Coronary artery (tissue), 2 donors: ENCODE results near the gene FLT3.
A peak's percentile ranks its signal among the peaks of the same experiment; 100 is the strongest.

Experiments used
- DNase-seq: peaks from one replicate; pipeline ENCODE4 v3.0.0-alpha.2; 2017; ENCODE audit warnings: low spot score
- H3K27ac ChIP-seq, 2 donors: fragments of 200-600 bp; sonication (generic); one replicate each; pipeline ENCODE4 v1.5.1; 2016 to 2019
- H3K4me3 ChIP-seq: fragments of 200-600 bp; sonication (generic); 2 replicates; pipeline ENCODE4 v1.5.1; 2016; ENCODE audit warnings: mild to moderate bottlenecking, moderate library complexity
- TF ChIP-seq, protein P1 (sequence below): fragments of 200-600 bp; sonication (generic); IDR thresholded peaks from one replicate; pipeline ENCODE4 v1.5.1; 2019; ENCODE audit warnings: antibody characterized with exemption

The FLT3 gene

DNA sequence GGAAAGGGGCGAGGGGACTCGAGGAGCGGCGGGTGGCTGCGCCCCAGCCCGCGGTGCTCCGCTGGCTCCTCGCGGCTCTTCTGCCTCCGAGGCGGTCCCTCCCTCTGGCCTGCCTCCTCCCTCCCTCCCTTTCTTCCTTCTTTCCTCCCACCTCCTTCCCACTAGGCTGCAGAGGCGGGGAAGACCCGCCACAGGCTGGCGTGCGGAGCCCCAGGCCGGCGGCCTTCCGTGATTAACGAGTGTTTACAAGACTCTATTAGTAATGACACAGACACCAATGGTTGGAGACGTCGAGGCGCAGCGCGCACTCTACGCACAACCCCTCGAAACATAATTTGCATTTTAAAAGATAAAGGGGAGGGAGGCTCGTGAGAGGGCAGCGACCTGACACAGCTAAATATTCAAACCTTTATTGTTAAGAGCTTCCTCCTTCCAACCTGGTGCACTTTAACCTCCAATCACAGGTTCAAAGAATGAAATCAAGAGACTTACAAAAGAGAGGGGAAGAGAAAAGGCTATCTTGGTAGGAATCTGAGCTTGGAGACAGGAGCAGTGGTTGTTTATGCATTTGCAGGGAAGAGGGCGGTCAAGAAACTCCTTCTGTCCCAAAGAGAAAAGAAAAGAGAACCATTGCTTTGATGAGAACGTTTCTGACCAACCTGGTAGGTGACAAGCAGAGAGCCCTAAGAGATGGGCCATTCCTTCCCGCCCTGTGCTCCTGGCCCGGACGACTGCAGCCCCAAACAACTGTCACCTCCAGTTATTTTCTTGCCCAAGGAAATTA is 131.1 kb downstream of the FLT3 start, which contains the start of gene CDX2:
Gene CDX2 (minus strand): TSS at position 234 of the 784 bp plus-strand sequence. CDS start 309 bp downstream, outside the sequence.
- TF ChIP-seq, protein P1, sequence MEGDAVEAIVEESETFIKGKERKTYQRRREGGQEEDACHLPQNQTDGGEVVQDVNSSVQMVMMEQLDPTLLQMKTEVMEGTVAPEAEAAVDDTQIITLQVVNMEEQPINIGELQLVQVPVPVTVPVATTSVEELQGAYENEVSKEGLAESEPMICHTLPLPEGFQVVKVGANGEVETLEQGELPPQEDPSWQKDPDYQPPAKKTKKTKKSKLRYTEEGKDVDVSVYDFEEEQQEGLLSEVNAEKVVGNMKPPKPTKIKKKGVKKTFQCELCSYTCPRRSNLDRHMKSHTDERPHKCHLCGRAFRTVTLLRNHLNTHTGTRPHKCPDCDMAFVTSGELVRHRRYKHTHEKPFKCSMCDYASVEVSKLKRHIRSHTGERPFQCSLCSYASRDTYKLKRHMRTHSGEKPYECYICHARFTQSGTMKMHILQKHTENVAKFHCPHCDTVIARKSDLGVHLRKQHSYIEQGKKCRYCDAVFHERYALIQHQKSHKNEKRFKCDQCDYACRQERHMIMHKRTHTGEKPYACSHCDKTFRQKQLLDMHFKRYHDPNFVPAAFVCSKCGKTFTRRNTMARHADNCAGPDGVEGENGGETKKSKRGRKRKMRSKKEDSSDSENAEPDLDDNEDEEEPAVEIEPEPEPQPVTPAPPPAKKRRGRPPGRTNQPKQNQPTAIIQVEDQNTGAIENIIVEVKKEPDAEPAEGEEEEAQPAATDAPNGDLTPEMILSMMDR = no peak
- H3K4me3 ChIP-seq = peak within 1 kb of the TSS; percentile 47
- no peak for DNase-seq
- H3K27ac ChIP-seq = no peak within 1 kb of the TSS

DNA sequence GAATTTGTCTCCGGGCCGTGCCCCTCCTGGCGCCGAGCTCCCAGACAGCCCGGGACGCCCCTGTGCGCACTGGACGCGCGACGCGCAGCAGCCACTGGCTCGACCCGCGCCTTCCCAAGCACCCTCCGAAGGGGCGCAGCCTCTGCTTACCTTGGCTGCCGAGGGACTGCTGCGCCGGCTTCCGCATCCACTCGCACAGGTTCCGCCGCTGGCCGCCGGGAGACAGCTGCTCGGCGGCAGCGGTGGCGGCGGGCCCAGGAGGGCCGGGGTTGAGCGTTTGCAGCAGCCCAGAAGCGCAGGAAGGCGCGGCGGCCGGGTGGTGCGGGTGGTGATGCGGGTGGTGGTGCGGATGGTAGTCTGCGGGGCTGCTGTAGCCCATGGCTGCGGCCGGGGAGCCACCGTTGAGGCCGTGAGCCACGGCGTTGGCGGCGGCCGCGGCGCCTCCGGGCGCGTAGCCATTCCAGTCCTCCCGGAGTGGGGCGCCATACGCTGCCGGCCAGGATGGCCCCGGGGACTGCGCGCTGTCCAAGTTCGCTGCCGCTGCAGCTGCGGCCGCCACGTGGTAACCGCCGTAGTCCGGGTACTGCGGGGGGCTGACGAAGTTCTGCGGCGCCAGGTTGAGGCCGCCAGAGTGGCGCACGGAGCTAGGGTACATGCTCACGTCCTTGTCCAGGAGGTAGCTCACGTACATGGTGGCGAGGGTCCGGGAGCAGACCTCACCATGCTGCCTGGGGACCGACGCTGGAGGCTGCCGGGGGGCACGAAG is 131.9 kb downstream of the FLT3 start:
- TF ChIP-seq, protein P1 = no peak
- peak overlapping the region; percentile 47 for H3K4me3 ChIP-seq
- no peak for DNase-seq
- H3K27ac ChIP-seq = no peak overlapping the region

DNA sequence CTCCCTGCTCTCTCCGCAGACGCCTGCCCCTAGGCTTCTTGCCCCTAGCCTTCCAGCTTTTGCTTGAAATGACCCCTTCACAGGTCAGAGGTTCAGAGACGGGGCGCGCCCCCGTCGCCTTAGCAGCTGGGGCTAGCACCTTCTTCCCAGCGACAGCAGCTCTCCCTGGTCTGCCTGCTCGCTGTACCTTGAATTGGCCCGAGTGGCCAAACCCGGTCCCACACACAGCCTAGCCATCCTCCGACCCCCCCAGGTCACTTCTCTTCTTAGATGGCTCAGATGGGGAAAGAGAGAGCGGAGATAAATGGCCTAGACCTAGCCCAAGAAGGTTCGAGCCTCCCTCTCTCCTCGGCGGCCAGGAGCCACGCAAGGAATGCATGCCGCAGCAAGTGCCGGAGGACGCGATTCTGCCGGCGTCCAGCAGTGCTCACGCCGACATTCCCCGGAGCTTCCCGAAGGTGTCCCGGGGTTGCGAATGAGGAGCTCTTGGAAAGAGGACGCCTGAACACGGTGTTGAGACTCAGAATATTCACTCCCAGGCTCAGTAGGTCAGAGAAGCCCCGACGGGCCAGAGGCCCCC is 132.6 kb downstream of the FLT3 start:
- peak overlapping the region; percentile 47 for H3K4me3 ChIP-seq
- TF ChIP-seq, protein P1 = no peak
- H3K27ac ChIP-seq = no peak overlapping the region
- DNase-seq = no peak

DNA sequence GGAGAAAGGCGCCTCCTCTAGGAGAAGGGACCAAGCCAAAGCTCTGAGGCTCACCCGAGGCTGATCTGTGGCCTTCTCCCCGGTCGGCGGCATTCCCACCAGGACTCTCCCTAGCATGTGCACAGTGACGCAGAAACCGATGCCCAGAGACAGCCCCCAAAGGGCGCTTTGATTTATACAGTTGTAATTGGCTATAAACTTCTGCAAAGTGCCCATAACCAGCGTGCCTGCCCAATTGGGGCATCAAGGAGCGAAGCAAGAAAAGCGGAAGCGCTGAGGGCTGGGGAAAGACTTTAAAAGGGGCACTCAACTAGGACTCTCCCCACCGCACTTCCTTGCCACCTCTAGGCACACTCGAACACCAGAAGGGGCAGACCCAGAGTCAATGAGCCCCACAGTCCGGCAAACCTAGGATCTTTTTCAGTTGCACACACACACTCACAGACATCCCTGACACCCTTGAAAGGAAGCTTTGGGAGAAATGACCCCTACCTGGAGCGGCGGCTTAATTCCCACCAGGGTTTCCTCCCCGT is 133.1 kb downstream of the FLT3 start:
- TF ChIP-seq, protein P1 = no peak
- DNase-seq = no peak
- Histone ChIP-seq H3K4me3 (peak overlapping the region; percentile 21), H3K27ac (no peak overlapping the region)

DNA sequence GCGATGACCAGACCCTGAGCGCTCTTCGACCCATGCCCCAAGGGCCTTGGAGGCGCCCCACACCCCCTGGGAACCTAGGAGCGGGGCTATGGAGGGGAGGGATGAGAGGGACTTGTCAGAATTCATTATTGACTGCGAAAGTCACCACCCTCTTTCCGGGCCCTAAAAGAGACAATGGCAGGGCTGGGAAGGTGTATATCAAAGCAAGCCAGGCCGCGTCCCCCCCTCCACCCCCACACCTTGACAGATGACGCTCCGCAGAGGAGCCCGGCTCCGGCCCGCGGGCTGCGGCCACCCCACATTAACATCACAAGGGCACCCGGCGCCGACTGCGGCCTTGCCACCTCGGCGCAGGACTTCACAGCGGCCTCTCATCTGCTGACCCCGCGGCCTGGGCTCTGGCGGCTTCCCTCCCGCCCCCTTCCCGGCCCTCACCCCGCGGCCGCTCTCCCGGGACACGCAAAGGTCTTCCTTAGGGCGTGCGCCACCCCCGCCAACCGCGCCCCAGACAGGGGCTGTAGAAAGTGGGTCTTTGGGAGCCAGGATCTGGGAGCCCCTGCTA is 133.7 kb downstream of the FLT3 start:
- peak overlapping the region; percentile 21 for H3K4me3 ChIP-seq
- DNase-seq = no peak
- no peak overlapping the region for H3K27ac ChIP-seq

More for the DNA sequence above, 133.7 kb downstream of the FLT3 start:
- TF ChIP-seq, protein P1 = no peak
